GM21619 (cell line): ENCODE data around the gene LAMB1.
A peak's percentile ranks its signal among the peaks of the same experiment; 100 is the strongest.

Experiments
- ATAC-seq: cut with Tn5 transposase; IDR thresholded peaks from one replicate; pipeline ENCODE4 v1.9.1; 2021; ENCODE audit not compliant: unreplicated experiment

Gene LAMB1

DNA sequence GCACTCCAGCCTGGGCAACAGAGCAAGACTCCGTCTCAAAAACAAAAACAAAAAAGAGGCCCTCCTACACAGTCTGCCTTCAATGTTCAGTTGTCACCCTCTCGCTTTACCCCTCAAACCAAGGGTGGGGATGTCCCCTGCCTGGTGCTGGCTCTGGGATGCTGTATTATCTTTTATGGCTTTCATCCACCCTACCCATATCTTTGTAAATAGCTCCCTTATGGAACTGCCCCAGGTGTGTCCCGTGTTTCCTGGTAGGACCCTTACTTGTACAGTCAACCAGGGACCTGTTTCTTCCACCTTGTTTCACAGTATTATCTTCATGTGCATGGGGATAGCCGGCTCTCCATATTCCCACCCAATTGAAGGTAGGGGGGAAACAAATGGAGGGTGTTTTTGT is 15.7 kb upstream of the LAMB1 start:
- no peak for ATAC-seq

DNA sequence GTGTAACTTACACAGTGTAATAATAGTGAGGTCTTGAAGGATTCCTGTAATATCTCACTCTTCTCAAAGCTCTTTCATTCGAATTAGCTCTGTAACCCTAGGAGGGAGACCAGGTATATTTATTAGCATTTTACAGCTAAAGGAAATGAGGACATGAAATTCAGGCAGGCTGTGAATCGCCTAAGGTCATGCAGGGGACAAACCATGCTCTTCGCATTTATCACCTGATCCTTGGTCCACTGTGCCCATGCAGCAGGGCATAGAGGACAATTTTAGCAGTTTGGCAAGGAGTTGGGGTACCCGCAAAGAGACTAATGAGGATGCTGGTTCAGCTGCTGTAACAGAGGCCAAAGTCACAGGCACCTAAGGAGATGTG is 14.8 kb upstream of the LAMB1 start:
- ATAC-seq: no peak

DNA sequence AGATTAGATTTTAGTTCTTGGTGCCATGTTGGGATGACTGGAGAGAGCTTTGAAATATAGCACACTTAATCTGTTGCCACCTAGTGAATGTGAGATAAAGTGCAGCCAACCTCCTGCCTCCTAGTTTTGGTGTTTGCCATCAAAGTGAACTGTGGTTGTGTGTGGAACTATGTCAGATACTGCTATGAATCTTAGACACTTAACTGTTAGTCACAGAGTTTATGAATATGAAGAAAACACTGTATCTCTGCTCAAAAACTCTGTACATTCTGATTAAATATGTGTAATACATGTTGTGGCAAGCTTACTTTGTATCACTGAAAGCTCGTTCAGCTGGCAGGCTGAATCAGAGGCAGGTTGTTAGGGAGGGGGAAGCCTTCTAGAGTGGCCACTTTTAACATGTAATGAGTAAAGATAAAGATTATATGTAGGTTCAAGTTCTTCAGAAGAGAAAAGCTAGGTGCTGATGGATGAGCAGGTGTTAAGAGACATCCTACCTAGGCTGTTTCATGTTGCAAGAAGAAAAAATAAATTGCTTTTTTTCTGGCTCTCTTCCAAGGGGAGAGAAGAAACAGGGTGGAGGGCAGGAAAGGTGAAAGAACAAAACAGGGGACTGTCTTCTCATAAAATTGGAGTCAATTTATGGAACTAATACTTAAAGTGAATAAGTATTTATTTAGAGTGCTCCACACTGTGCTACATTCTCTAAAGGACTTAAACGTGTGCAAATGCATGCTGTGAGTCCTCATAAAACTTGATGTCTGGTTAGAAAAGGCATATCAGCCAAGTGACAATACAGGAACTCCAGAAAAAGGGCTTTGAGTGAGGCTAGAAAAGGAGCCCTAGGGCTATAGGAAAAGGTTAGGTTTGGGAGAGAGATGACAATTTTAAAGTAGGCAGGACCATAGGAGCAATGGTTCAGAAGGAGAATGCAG is 14.1 kb upstream of the LAMB1 start:
- no peak for ATAC-seq

DNA sequence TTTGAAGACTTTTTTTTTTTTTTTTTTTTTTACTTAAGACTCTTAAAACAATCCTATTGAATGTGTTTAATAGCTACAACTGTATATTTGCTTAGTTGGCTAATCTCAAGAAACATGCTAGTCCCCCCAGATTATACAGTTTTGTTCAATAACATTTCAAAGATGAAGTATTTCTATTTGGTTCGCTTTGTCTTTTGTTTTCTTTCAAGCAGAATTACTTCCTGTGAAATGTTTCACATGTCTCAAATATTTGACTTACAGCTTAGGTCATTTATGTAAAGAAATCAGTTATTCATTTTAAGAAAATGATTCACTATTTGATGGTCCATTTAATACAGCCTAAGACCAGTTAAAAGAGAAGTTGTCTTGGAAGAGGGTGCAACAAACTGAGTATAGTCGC is 12.8 kb upstream of the LAMB1 start:
- no peak for ATAC-seq

DNA sequence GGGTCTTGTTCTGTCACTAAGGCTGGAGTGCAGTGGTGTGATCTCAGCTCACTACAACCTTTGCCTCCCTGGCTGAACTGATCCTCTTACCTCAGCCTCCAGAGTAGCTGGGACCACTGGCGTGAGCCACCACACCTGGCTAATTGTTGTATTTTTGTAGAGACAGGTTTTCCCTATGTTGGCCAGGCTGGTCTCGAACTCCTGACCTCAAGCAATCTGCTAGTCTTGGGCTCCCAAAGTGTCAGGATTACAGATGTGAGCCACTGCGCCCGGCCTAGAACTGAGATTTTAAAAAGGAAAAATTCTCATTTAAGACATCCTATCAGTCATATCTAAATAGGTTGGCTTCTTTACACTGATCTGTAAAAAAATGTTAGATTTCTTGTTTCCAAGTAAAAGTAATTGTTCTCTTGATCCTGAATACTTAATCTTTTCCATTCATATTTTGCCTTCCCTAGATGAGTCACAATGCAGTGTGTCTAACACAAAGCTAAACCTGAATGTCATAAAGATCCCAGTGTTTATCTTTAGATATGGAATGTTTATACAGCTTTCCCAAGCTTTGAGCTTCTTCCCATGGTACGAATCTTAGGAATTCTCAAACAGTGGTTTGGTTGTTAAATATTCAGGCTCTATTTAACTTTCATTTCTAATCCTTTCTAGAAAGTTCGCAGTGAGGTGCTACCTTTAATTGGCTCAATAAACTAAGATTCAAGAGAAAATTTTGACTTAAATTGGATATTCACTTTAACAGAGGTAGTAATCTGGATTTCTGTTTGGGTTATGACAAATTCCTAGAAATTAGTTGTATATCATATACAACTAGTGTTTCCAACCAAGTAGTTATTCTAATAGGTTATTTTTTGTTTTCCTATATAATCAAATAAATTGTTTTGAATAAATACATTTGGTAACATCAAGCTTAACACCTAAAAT is 12.1 kb upstream of the LAMB1 start:
- ATAC-seq: no peak

DNA sequence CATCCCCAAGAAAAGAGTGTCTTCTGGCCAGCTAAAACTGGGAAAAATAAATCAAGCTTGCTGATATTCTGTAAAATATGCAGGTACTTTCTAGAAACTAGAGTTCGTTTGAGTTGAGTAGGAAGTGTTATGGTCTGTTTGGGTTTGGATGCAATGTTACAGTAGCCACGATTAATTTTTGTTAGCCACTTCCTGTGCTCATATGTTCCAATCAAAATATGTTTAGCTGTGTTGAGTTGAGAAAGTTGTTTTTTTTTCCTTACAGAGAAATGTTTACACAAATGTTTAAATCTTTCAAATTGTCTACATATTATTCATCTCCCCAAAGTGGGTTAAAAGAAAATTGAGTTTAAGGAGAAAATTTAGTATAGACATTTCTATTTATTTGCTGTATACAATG is 11.3 kb upstream of the LAMB1 start:
- ATAC-seq: no peak

DNA sequence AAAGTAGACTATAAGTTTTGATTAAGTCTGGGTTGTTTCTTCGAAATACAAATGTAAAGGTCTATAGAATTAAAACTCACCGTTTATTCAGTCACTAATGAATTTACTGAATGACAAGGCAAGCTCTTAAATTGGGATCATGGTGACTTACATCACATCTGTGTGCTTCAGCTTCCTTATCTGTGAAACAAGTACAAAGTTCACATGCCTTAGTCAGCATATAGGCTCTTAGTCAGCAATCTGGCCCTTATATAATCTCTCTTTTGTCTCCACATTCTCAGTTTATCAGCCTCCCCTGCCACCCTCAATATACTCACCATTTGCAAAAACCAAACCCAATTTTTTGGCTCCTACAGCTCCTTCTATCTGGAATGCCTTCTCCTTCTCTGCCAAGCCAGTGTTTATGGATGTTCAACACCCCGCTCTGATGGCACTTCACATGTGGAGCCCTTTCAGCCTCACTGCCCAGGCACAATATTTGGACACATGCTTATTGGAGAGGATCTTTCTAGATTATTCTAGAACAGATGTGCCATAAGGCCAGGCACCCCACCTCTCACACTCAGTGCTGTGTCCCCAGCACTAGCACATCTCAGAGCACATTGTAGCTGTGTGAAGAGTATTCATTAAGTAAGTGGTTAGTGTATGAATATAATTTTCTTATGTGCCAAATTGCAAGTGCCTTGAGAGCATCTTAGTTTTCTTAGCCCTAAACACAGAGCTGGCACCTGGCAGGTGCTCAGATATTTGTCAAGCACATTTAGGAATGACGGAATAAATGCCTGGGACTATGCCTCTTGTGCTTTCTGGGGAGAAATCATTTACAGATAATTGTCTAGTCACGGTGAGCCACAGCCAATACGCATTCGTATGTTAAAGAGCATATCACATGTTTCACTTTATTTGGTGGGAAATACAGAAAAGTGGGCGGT is 9.8 kb upstream of the LAMB1 start:
- no peak for ATAC-seq

DNA sequence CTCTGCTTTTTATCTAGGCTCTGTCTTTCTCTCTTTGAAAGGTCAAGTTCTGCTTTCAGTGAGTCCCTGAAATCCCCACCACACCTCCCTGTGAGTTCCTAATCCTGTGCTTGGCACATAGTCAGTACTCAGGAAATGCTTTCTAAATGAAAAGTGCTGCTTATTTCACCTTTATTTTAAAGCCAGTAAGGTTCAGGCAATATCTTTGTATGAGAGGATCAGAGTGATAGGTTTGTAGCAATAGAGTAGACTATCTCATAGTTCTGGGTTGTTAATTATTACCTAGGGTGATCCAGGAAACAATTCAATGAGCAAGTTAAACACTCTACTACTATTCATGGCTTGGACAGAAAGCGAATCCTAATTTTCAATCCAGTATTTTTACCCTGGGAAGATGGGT is 7.4 kb upstream of the LAMB1 start:
- ATAC-seq: no peak

DNA sequence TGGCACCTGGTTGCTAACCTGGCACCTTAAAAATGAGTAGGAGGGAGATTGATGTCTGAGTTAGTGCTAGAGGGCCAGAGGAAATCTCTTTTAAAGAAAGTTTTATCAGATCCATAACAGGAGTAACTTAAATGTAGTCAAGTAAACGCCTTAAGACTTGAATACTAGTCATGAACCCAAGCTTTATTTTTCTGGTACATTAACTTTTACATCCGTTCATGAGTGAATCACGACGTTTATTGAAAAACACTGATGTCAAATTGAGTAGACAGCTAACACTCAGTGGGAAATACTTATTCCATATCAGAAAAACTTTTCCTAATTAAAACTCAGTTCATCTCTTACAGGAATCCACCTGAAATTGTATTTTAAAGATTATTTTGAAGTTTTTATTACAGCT is 6.9 kb upstream of the LAMB1 start:
- ATAC-seq: no peak

DNA sequence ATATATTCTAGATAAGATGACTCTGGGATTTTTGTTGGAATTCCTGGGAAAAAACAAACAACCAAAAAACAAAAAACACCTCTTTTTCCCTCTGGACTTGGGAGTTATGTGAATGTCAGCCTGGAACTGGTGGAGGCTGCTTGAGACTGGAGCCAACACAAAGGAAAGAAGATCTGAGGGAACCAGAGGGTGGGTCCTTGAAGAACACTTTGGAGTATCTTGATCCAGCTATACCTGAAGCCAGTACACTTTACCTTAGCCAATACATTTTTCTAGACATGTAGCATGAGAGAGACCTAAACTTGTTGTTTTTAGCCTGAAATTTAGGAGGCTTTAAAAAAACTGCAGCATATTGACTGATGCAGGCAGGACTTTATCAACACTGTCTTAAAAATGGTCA is 5.9 kb upstream of the LAMB1 start:
- ATAC-seq: no peak

DNA sequence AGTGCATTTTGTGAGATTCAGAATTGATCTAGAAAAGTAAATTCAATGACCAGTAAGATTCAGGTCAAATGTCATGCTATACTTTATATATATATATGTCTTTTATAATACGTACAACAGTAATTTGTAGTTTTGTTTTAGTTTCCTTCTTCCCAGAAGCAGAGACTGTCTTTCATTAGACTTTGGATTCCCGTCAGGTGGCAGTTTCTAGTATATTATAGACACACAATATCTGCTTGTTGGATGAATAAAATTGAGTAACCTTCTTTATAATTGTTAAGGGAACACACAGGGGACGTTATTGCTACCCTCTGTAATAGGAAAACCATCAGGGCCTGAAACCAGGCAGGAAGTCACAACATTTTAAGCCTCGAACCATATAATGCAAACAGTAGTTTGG is 5.3 kb upstream of the LAMB1 start:
- no peak for ATAC-seq

DNA sequence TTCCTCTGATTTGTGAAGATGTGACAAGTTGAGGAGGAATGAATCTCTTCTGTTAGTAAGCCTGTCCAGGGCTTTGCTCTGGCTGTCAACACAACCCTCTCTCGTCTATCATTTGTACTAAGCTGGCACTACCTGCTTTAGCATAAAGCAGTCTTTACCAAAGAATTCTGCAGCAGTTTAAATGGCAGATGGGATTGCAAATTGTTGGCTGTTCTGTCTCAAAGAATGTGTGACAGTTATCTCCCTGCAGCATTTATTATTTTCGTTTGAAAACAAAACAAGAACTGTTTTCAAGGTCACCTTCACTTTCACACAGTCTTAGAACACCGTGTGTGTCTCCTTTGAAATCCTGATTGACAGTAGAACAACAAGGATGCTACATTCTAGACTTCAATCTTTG is 4.8 kb upstream of the LAMB1 start:
- no peak for ATAC-seq

DNA sequence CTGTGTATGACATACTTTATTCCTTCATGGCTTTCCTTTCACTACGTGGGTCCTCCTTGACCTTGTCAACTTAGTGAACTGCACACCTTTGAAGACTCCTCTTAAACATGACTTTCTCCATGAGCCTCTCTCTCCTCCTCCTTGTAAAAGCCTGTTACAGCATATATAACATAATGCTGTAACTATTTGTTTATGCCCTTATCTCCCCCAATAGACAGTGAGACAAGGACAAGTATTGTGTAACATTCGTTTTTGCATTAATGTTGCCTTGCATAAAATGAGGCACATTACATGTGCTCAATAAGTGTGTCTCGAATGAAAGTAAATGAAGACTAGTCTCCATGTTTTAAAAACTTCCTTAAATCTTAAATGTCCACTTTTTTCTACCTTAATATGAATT is 4.3 kb upstream of the LAMB1 start:
- ATAC-seq: no peak

DNA sequence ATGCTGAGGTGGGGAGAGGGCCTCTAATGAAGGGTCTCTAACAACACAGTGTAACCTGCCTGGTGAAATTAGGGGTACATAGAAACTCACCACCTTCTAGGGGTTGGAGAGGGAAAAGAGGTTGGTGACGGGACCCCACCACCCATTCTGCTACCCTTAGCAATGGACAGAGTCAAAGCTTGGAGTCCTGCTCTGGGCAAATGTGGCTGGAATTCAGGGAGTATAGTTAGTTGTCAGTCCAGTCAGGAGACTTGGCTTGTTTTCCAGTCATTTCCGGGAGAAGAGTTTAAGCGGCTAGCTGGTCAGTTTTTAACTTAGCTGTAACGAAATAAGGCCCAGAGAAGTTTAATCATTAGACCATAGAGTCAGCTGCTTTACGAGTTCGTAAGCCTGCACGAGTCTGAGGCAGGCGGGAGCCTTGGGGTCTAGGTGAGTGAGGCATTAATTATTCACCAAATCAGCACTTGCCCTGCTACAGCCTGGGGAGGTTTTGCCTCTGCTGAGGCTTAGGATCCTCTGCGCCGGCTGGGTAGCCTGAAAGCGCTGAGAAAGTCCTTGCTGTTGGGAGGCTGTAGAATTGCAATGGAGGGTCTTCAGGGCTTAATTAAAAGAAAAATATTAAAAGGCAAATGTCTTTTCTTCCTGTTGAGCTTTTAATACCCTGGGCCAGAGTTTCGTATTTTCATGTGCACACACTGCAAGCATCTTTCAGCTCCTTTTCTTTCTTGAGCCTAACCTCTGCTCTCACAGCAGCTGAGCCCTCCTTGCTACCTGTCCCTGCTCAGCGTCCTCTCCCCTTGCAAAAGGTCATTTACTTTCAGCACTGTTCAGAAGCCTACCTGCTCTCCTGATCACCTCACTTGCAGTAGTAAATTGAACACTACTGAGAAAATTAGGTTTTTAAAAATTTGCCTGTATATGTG is 1.5 kb upstream of the LAMB1 start:
- peak; percentile 76 for ATAC-seq

DNA sequence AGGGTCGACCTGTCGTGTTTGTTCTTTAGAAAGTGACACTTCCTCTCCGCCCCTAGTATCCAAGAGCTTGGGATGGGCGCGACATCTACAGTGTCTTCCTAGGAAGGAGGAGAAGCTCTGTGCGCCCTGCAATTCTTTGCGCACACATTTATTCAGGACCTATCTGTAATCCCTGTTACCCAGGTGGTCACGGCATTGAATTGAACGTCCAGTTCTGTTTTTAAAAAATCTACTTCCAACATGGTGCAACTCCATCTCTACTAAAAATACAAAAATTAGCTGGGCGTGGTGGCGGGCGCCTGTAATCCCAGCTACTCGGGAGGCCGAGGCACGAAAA is 606 bp upstream of the LAMB1 start:
- no peak for ATAC-seq

DNA sequence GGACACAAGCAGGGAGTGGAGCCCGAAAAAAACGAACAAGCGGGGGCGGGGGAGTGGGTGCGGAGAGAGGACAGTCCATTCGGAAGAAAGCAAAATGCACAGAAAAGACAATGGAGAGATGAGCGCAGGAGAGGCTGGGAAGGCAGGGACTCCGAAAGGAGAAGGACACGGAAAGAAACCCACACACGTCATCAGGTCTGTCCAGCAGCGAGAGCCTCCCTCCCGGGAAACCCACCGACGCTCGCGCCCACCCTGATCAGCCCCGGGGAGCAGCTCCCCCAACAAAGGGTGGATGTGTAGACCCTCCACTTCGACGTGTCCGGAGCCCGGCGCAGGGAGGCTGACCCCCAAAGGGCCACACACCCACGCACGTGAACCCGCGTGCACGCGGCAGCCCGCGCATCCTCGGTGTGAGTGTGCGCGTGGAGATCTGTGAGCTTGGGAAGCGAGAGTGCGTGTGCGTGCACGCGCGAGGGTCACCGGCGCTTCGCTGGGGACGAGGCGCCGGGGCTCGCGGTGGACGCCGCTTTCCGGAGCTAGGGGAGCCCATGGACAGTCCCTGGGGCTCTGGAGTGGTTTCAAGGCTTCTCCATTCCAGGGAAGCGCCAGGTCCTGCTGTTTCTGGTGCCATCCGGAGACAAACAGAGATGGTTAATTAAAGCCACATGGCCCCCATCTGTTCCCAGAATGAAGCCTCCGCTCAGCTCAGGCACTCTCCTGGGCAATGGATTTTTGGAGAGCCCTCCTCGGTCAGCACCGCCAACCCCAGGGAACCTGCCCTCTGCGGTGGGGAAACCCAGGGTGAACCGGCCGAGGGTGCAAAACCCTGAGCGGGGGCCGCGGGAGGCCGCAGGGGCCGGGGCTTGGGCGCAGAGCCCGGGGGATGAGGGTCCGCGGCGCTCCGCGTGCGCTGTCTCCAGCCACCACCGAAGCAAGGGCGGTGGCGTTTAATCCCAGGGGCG is 916 bp downstream of the LAMB1 start:
- ATAC-seq: no peak

DNA sequence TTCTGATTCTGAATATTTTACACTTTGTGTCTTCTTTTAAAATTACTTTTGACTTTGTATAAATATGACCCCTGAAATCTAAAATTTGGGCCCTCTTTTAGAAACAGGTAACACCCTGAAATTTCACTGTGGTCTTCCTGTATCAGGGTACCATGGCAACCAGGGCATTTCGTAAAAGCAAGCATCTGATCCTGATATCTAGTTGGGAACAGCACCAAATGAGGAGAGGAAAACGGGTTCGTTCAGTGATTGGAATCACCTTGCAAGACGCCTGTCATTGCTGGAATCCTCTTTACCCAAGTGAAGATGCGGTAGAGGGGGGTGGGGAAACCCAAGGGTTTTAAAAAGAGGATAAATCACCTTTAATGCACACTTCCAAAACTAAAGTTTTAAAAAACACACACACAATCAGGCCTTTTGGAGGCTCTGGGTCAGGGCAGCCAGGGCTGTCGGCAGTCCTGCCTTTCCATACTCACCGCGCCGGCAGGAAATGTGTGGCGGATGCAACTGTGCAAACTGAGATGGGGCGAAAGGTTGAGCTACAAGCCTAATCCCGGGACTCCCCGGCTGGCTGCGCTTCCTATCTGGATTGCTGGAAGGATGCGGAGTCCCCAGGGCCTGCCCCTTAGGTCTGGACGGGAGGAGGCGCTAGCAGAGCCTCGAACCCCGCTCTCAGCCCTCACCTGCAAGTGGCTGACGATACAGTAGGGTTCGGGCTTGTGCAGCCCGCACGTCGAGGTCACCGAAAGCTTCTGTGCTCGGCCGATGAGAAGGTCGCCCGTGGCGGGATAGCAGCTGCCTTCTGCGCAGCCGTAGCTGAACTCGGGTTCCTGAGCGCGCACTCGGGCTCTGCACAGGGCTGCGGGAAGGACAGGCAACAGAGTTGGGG is 1.8 kb downstream of the LAMB1 start:
- no peak for ATAC-seq
